Measurements from ENCODE around the gene SEMA3D.
"Not testable (repeated sequence)": the region's sequence is repeated elsewhere in the genome, so short reads cannot be mapped to it uniquely, and the experiment has no call there.

SEMA3D gene

GRCh38 chr7:85023066-85023712 is 163.7 kb downstream of the SEMA3D start:
- DNase-seq = peak; percentile 20

- DNase-seq = peak; percentile 12
Observed at GRCh38 chr7:85022064-85022697, 164.7 kb downstream of the SEMA3D start.

- peak; percentile 9 for DNase-seq
Observed at GRCh38 chr7:85021101-85021704, 165.7 kb downstream of the SEMA3D start.

GRCh38 chr7:85019778-85020177 is 167.1 kb downstream of the SEMA3D start:
- DNase-seq = no peak

GRCh38 chr7:85019176-85019575 is 167.7 kb downstream of the SEMA3D start:
- no peak for DNase-seq

GRCh38 chr7:85018498-85018897 is 168.4 kb downstream of the SEMA3D start:
- no peak for DNase-seq

- no peak for DNase-seq
Observed at GRCh38 chr7:85016286-85016685, 170.6 kb downstream of the SEMA3D start.

- no peak for DNase-seq
Observed at GRCh38 chr7:85014936-85015660, 171.8 kb downstream of the SEMA3D start.

- no peak for DNase-seq
Observed at GRCh38 chr7:85011127-85011526, 175.7 kb downstream of the SEMA3D start.

DNA sequence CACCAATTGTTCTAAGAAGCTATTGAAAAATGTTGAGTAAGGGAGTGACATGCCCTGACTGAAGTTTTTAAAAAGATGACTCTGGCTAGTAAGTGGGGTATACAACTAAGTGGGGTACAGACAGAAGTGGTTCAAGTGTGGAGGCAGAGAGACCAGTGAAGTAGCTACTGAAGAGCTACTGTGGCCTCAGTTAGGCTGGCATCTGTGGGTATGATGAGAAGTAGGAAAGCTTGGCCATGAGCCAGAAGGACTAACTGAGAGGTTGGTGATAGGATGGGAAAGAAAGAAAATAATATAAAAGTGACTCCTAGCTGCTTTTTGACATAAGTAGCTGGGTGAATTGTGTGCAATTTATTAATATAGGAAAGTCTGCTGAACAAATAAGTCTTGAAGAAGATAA is 176.6 kb downstream of the SEMA3D start:
- DNase-seq = no peak

- no peak for DNase-seq
Observed at GRCh38 chr7:85006754-85007153, 180.1 kb downstream of the SEMA3D start.

GRCh38 chr7:85004402-85004801 is 182.5 kb downstream of the SEMA3D start:
- DNase-seq = no peak

- DNase-seq = no peak
Observed at GRCh38 chr7:85001495-85002345, 185.1 kb downstream of the SEMA3D start.

- DNase-seq = peak; percentile 17
Observed at GRCh38 chr7:85000735-85001350, 186.0 kb downstream of the SEMA3D start.

DNA sequence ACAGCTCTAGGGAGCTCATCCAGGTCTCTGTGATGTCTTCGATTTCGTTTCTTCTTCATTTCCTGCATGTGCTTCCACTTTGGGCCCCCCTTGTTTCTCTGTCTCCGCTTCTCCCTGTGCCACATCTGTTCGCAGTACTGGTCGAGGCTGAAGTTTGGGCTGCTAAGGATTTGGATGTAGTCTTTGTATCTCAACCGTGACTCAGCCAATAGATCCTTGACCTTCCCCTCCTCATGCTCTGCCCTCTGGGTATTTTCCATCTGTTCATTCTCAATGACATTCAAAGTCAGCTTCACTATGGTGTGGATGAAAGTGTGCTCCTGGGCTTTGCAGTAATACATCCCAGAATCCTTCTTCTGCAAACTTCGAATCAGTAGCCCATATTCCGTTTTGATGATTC is 187.4 kb downstream of the SEMA3D start:
- DNase-seq = peak; percentile 23

- no peak for DNase-seq
Observed at GRCh38 chr7:84998665-84999064, 188.2 kb downstream of the SEMA3D start.

- no peak for DNase-seq
Observed at GRCh38 chr7:84997626-84998025, 189.2 kb downstream of the SEMA3D start.

DNA sequence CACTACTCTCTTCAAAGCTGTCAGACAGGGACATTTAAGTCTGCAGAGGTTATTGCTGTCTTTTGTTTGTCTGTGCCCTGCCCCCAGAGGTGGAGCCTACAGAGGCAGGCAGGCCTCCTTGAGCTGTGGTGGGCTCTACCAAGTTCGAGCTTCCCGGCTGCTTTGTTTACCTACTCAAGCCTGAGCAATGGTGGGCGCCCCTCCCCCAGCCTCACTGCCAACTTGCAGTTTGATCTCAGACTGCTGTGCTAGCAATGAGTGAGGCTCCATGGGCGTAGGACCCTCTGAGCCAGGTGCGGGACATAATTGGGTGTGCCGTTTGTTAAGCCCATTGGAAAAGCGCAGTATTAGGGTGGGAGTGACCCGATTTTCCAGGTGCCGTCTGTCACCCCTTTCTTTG is 193.9 kb downstream of the SEMA3D start:
- DNase-seq = not testable (repeated sequence)

DNA sequence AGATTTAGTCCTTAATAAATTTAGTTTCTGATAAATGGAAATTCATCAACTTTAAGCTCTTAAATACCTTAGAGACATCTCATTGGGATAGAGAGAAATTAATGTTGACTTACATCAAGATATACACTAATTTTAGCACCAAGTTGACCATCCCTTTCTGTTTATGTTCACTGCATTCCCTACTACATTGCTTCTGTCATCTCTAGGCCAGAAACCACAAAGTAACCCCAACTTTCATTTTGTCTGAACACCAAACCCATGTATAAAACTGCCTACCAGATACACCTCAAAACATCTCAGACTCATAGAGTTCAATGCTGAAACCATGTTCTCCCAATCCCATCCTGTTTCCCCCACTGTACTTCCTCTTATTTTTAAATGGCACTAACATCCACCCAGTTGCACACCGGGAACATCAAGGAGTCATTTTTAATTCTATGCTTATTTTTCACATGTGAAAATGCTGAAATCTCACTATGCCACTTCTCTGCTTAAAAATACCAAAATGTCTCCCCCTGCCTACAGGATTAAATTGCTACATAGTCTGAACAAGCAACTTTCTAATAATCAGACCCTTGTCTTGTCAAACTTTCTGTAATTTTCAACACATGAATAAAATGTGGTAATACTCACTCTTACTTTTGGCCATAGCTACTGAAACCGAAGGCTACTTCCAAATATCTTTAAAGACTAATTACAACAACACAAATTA is 201.6 kb downstream of the SEMA3D start:
- no peak for DNase-seq

DNA sequence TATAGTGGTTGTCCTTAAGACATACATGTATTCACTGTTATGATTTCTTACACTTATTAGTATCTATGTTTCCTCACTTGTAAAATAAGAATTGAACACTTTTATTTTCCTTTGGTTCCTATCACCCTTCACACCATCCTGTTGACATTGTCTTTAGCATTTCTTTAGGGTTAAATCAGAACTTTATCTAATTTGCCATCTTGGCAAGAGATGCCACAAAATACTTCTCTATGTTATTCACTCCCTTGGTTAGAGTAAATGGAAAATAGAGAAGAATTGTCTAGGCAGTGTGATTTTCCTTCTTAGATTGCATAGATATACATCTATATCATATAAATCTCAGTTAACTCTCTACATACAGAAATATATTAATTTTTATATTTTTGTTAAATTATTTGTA is 204.7 kb downstream of the SEMA3D start:
- no peak for DNase-seq

Measured in SHP77 treated with DMSO at 0.1 percent for 48 hours (cell line).